ENCODE results near the gene PCDHGA10. TPM values are rescaled to one million over a fixed set of nuclear protein-coding genes. Genes with fewer than 3 reads are reported as not detected.

PCDHGA10 gene
- total RNA-seq, 2 donors from 2014 or later, result 3.2 to 20.7 TPM

- H3K4me1 Mint-ChIP-seq, result no peaks in the 10 kb centered on the region
- no peak overlapping the region for H3K27ac ChIP-seq (ENCODE audit: low read depth, low read length)
- no peak overlapping the region for H3K9ac ChIP-seq (ENCODE audit: extremely low read depth, low read length, poor library complexity, severe bottlenecking)
- no peak overlapping the region for H3K4me3 Mint-ChIP-seq
- no peaks in the 10 kb centered on the region for H3K27me3 ChIP-seq (ENCODE audit: control insufficient read depth, insufficient read depth, low read length, poor library complexity, severe bottlenecking)
- 90 to 91% methylated on average over 8 to 9 of the region's 9 CpGs for WGBS, 2 experiments (ENCODE audit: insufficient coverage in 1 of 2, insufficient read length in 1 of 2)
- H3K36me3 ChIP-seq (ENCODE audit: control insufficient read depth, insufficient read depth, low read length), result no peaks in the 10 kb centered on the region
- peaks cover 3% of the 10 kb centered on the region for H3K9me3 ChIP-seq (ENCODE audit: control insufficient read depth, low read length)
- H3K27ac Mint-ChIP-seq, result no peak overlapping the region
- H3K27me3 Mint-ChIP-seq (ENCODE audit: insufficient read depth), result no peaks in the 10 kb centered on the region
- peaks cover 16% of the 10 kb centered on the region for H3K36me3 Mint-ChIP-seq (ENCODE audit: low read depth)
- H3K4me1 ChIP-seq (ENCODE audit: control insufficient read depth, insufficient read depth, low read length), result no peaks in the 10 kb centered on the region
- peaks cover 3% of the 10 kb centered on the region for H3K9me3 Mint-ChIP-seq
- no peak overlapping the region for H3K4me3 ChIP-seq (ENCODE audit: low read length)
- TF ChIP-seq CTCF (conservative IDR thresholded peaks at IDR 0.05), result no peak
- DNase-seq, result no peak
Measured at GRCh38 chr5:141440341-141440740, 27.6 kb downstream of the PCDHGA10 start.

GRCh38 chr5:141441571-141442170 is 28.9 kb downstream of the PCDHGA10 start:
- H3K27ac Mint-ChIP-seq, result no peak overlapping the region
- no peak for TF ChIP-seq CTCF (conservative IDR thresholded peaks at IDR 0.05)
- no peak overlapping the region for H3K9ac ChIP-seq (ENCODE audit: extremely low read depth, low read length, poor library complexity, severe bottlenecking)
- H3K27ac ChIP-seq (ENCODE audit: low read depth, low read length), result no peak overlapping the region
- peaks cover 17% of the 10 kb centered on the region for H3K36me3 Mint-ChIP-seq (ENCODE audit: low read depth)
- H3K27me3 Mint-ChIP-seq (ENCODE audit: insufficient read depth), result no peaks in the 10 kb centered on the region
- no peaks in the 10 kb centered on the region for H3K36me3 ChIP-seq (ENCODE audit: control insufficient read depth, insufficient read depth, low read length)
- H3K4me3 ChIP-seq (ENCODE audit: low read length), result no peak overlapping the region
- DNase-seq, result no peak
- no peaks in the 10 kb centered on the region for H3K4me1 ChIP-seq (ENCODE audit: control insufficient read depth, insufficient read depth, low read length)
- WGBS, 2 experiments (ENCODE audit: insufficient coverage in 1 of 2, insufficient read length in 1 of 2), result 96 to 98% methylated on average over 50 of the region's 50 CpGs
- H3K4me3 Mint-ChIP-seq, result no peak overlapping the region
- H3K9me3 Mint-ChIP-seq, result no peaks in the 10 kb centered on the region
- H3K27me3 ChIP-seq (ENCODE audit: control insufficient read depth, insufficient read depth, low read length, poor library complexity, severe bottlenecking), result no peaks in the 10 kb centered on the region
- no peaks in the 10 kb centered on the region for H3K9me3 ChIP-seq (ENCODE audit: control insufficient read depth, low read length)
- no peaks in the 10 kb centered on the region for H3K4me1 Mint-ChIP-seq

- Mint-ChIP-seq H3K9me3 (no peaks in the 10 kb centered on the region), H3K27ac (no peak overlapping the region), H3K4me1 (no peaks in the 10 kb centered on the region), H3K4me3 (no peak overlapping the region), H3K27me3 (ENCODE audit: insufficient read depth) (no peaks in the 10 kb centered on the region), H3K36me3 (ENCODE audit: low read depth) (peaks cover 11% of the 10 kb centered on the region)
- WGBS, 2 experiments (ENCODE audit: insufficient coverage in 1 of 2, insufficient read length in 1 of 2), result 93 to 98% methylated on average over 2 to 3 of the region's 3 CpGs
- no peak for TF ChIP-seq CTCF (conservative IDR thresholded peaks at IDR 0.05)
- Histone ChIP-seq H3K4me3 (ENCODE audit: low read length) (no peak overlapping the region), H3K36me3 (ENCODE audit: control insufficient read depth, insufficient read depth, low read length) (no peaks in the 10 kb centered on the region), H3K27me3 (ENCODE audit: control insufficient read depth, insufficient read depth, low read length, poor library complexity, severe bottlenecking) (no peaks in the 10 kb centered on the region), H3K27ac (ENCODE audit: low read depth, low read length) (no peak overlapping the region), H3K9me3 (ENCODE audit: control insufficient read depth, low read length) (no peaks in the 10 kb centered on the region), H3K9ac (ENCODE audit: extremely low read depth, low read length, poor library complexity, severe bottlenecking) (no peak overlapping the region), H3K4me1 (ENCODE audit: control insufficient read depth, insufficient read depth, low read length) (no peaks in the 10 kb centered on the region)
- no peak for DNase-seq
Measured at GRCh38 chr5:141465351-141465750, 52.6 kb downstream of the PCDHGA10 start.

Other genes starting within 250 kb of the PCDHGA10 start
- under 1 TPM; 0.42 to 0.75 TPM for gene PCDHB7, start 240.3 kb upstream of the PCDHGA10 start, total RNA-seq
- gene PCDHB8, start 235.2 kb upstream of the PCDHGA10 start, total RNA-seq, result 1 to 10 TPM in 1 of 2 donors, under 1 TPM in 1; 0.71 to 3.6 TPM
- 10 to 100 TPM in 1 of 2 donors, 1 to 10 TPM in 1; 9.7 to 14.8 TPM for gene PCDHB16, start 230.6 kb upstream of the PCDHGA10 start, total RNA-seq
- gene PCDHB9, start 225.8 kb upstream of the PCDHGA10 start, total RNA-seq, result 1 to 10 TPM; 3.2 to 5.1 TPM
- 1 to 10 TPM; 2.9 to 3.5 TPM for gene PCDHB10, start 220.6 kb upstream of the PCDHGA10 start, total RNA-seq
- 1 to 10 TPM; 2.6 to 4.7 TPM for gene PCDHB11, start 213.4 kb upstream of the PCDHGA10 start, total RNA-seq
- 1 to 10 TPM; 1.6 to 5.0 TPM for gene PCDHB12, start 204.3 kb upstream of the PCDHGA10 start, total RNA-seq
- gene PCDHB13, start 199.1 kb upstream of the PCDHGA10 start, total RNA-seq, result 1 to 10 TPM; 1.8 to 3.3 TPM
- gene PCDHB14, start 189.6 kb upstream of the PCDHGA10 start, total RNA-seq, result 1 to 10 TPM; 2.6 to 2.8 TPM
- gene PCDHB15, start 167.6 kb upstream of the PCDHGA10 start, total RNA-seq, result 1 to 10 TPM; 3.7 to 9.8 TPM
- gene SLC25A2, start 108.9 kb upstream of the PCDHGA10 start, total RNA-seq, result under 1 TPM; 0.55 to 0.68 TPM
- 10 to 100 TPM; 85.4 to 99.0 TPM for gene TAF7, start 92.2 kb upstream of the PCDHGA10 start, total RNA-seq
- gene PCDHGA1, start 82.5 kb upstream of the PCDHGA10 start, total RNA-seq, result 1 to 10 TPM in 1 of 2 donors, under 1 TPM in 1; 0.38 to 2.2 TPM
- 1 to 10 TPM in 1 of 2 donors, under 1 TPM in 1; 0.09 to 2.0 TPM for gene PCDHGA2, start 74.2 kb upstream of the PCDHGA10 start, total RNA-seq
- 1 to 10 TPM in 1 of 2 donors, not detected in 1; 4.3 TPM for gene PCDHGA3, start 69.2 kb upstream of the PCDHGA10 start, total RNA-seq
- gene PCDHGB1, start 62.9 kb upstream of the PCDHGA10 start, total RNA-seq, result 1 to 10 TPM; 1.4 to 6.6 TPM
- gene PCDHGA4, start 58.0 kb upstream of the PCDHGA10 start, total RNA-seq, result 1 to 10 TPM in 1 of 2 donors, under 1 TPM in 1; 0.86 to 5.0 TPM
- gene PCDHGB2, start 53.0 kb upstream of the PCDHGA10 start, total RNA-seq, result 1 to 10 TPM; 1.6 to 5.2 TPM
- gene PCDHGA5, start 48.8 kb upstream of the PCDHGA10 start, total RNA-seq, result 1 to 10 TPM in 1 of 2 donors, under 1 TPM in 1; 0.51 to 3.0 TPM
- gene PCDHGB3, start 42.7 kb upstream of the PCDHGA10 start, total RNA-seq, result 1 to 10 TPM in 1 of 2 donors, under 1 TPM in 1; 0.40 to 4.6 TPM
- gene PCDHGA6, start 39.1 kb upstream of the PCDHGA10 start, total RNA-seq, result 1 to 10 TPM in 1 of 2 donors, under 1 TPM in 1; 0.55 to 3.8 TPM
- 1 to 10 TPM in 1 of 2 donors, under 1 TPM in 1; 0.40 to 1.9 TPM for gene PCDHGA7, start 30.2 kb upstream of the PCDHGA10 start, total RNA-seq
- gene PCDHGB4, start 25.3 kb upstream of the PCDHGA10 start, total RNA-seq, result 10 to 100 TPM; 10.7 to 13.9 TPM
- 1 to 10 TPM; 1.1 to 3.0 TPM for gene PCDHGA8, start 20.4 kb upstream of the PCDHGA10 start, total RNA-seq
- gene PCDHGB5, start 15.0 kb upstream of the PCDHGA10 start, total RNA-seq, result 10 to 100 TPM in 1 of 2 donors, 1 to 10 TPM in 1; 1.3 to 17.3 TPM
- gene PCDHGA9, start 10.2 kb upstream of the PCDHGA10 start, total RNA-seq, result 1 to 10 TPM in 1 of 2 donors, under 1 TPM in 1; 0.89 to 7.3 TPM
- gene PCDHGB6, start 5.0 kb upstream of the PCDHGA10 start, total RNA-seq, result 10 to 100 TPM in 1 of 2 donors, 1 to 10 TPM in 1; 8.3 to 10.8 TPM
- gene PCDHGB7, start 4.7 kb downstream of the PCDHGA10 start, total RNA-seq, result 10 to 100 TPM; 15.3 to 19.3 TPM
- gene PCDHGA11, start 8.1 kb downstream of the PCDHGA10 start, total RNA-seq, result 10 to 100 TPM in 1 of 2 donors, 1 to 10 TPM in 1; 8.5 to 10.6 TPM
- gene PCDHGA12, start 17.5 kb downstream of the PCDHGA10 start, total RNA-seq, result 1 to 10 TPM; 1.4 to 4.1 TPM
- 10 to 100 TPM; 13.9 to 27.6 TPM for gene PCDHGC3, start 63.0 kb downstream of the PCDHGA10 start, total RNA-seq
- gene PCDHGC4, start 72.0 kb downstream of the PCDHGA10 start, total RNA-seq, result 1 to 10 TPM; 2.6 to 3.0 TPM
- gene PCDHGC5, start 76.1 kb downstream of the PCDHGA10 start, total RNA-seq, result 1 to 10 TPM in 1 of 2 donors, under 1 TPM in 1; 0.71 to 1.8 TPM
- 100 to 1,000 TPM; 104 to 106 TPM for gene DIAPH1, start 206.0 kb downstream of the PCDHGA10 start, total RNA-seq
- 10 to 100 TPM; 73.3 to 78.9 TPM for gene HDAC3, start 223.9 kb downstream of the PCDHGA10 start, total RNA-seq
- 1 to 10 TPM; 3.1 to 6.2 TPM for gene RELL2, start 224.0 kb downstream of the PCDHGA10 start, total RNA-seq
- gene FCHSD1, start 238.4 kb downstream of the PCDHGA10 start, total RNA-seq, result 10 to 100 TPM; 34.8 to 41.7 TPM

Data from endodermal cell (in vitro differentiated cells).